CD14-positive monocyte (primary cell): ENCODE results near the gene WDR20. TPM values are rescaled to one million over a fixed set of nuclear protein-coding genes. Genes with fewer than 3 reads are reported as not detected.

Experiments
- DNase-seq, 3 donors: peaks; one replicate each; pipeline ENCODE4 v3.0.0-alpha.2; 2011 to 2022
- H2AFZ ChIP-seq: 2 replicates; pipeline ENCODE4 v1.6.0; 2012; ENCODE audit warnings: mild to moderate bottlenecking, low read depth, low read length, inconsistent platforms; ENCODE audit not compliant: insufficient read depth, poor library complexity, severe bottlenecking
- H3K27ac ChIP-seq, 2 donors: 1 replicate in 1 of 2; 2 replicates in 1 of 2; pipeline ENCODE4 v1.5.1; 2012 to 2013; ENCODE audit warnings: low read length in 2 of 2, control low read depth in 1 of 2, inconsistent platforms in 1 of 2, low read depth in 1 of 2, mild to moderate bottlenecking in 1 of 2
- H3K27me3 ChIP-seq, 2 donors: one replicate each; pipeline versions ENCODE4 v1.6.0 to v1.6.1; 2011 to 2013; ENCODE audit warnings: low read length in 2 of 2; ENCODE audit not compliant: control insufficient read depth in 2 of 2, insufficient read depth in 2 of 2
- H3K36me3 ChIP-seq, 2 donors: replicated peaks in 1 of 2; 1 replicate in 1 of 2; 2 replicates in 1 of 2; pipeline versions ENCODE4 v1.5.1 to v1.6.1; 2012 to 2013; ENCODE audit warnings: low read length in 2 of 2, control low read depth in 1 of 2, inconsistent platforms in 1 of 2, mild to moderate bottlenecking in 1 of 2; ENCODE audit not compliant: insufficient read depth in 2 of 2, control insufficient read depth in 1 of 2
- H3K4me1 ChIP-seq, 2 donors: 1 replicate in 1 of 2; 2 replicates in 1 of 2; pipeline versions ENCODE4 v1.5.1 to v1.6.1; 2012 to 2013; ENCODE audit warnings: low read length in 2 of 2, control low read depth in 1 of 2, inconsistent platforms in 1 of 2, mild to moderate bottlenecking in 1 of 2, moderate library complexity in 1 of 2; ENCODE audit not compliant: insufficient read depth in 2 of 2, control insufficient read depth in 1 of 2
- H3K4me2 ChIP-seq: replicated peaks from 2 replicates; pipeline ENCODE3; 2012; ENCODE audit warnings: low read length, moderate library complexity, mild to moderate bottlenecking; ENCODE audit not compliant: poor library complexity, severe bottlenecking; ENCODE audit errors: extremely low read depth
- H3K4me3 ChIP-seq, 3 experiments: fragments of 200-600 bp in 1 of 3; sonication (generic) in 1 of 3; replicated peaks in 1 of 3; 1 replicate in 2 of 3; 2 replicates in 1 of 3; pipeline ENCODE4 v1.5.1; 2011 to 2013; ENCODE audit warnings: low read length in 3 of 3, mild to moderate bottlenecking in 3 of 3, control low read depth in 2 of 3, low read depth in 2 of 3, inconsistent platforms in 1 of 3, moderate library complexity in 1 of 3
- H3K79me2 ChIP-seq: 2 replicates; pipeline ENCODE4 v1.6.0; 2012; ENCODE audit warnings: mild to moderate bottlenecking, control low read depth, inconsistent platforms, low read length, moderate library complexity; ENCODE audit not compliant: insufficient read depth
- H3K9ac ChIP-seq: 2 replicates; pipeline ENCODE4 v1.6.0; 2017; ENCODE audit warnings: low read length, mild to moderate bottlenecking; ENCODE audit not compliant: insufficient read depth, poor library complexity, severe bottlenecking
- H3K9me3 ChIP-seq, 2 donors: replicated peaks in 1 of 2; 1 replicate in 1 of 2; 2 replicates in 1 of 2; pipeline versions ENCODE4 v1.5.1 to v1.6.1; 2012 to 2013; ENCODE audit warnings: low read length in 2 of 2, control low read depth in 1 of 2; ENCODE audit not compliant: control insufficient read depth in 1 of 2, insufficient read depth in 1 of 2
- H4K20me1 ChIP-seq: 2 replicates; pipeline ENCODE4 v1.6.0; 2012; ENCODE audit warnings: mild to moderate bottlenecking, low read length, control low read depth, moderate library complexity; ENCODE audit not compliant: insufficient read depth
- H3K27ac Mint-ChIP-seq, 7 donors: one replicate each; pipeline ENCODE4 v1.8.0; 2020; ENCODE audit warnings: mild to moderate bottlenecking in 7 of 7, mixed read lengths in 7 of 7, moderate library complexity in 6 of 7, inconsistent platforms in 2 of 7
- H3K27me3 Mint-ChIP-seq, 3 donors: one replicate each; pipeline ENCODE4 v1.8.0; 2021 to 2022; ENCODE audit warnings: low read depth in 3 of 3, mild to moderate bottlenecking in 3 of 3, mixed read lengths in 3 of 3, moderate library complexity in 3 of 3, inconsistent platforms in 1 of 3
- H3K36me3 Mint-ChIP-seq, 2 donors: one replicate each; pipeline ENCODE4 v1.8.0; 2020; ENCODE audit warnings: mixed read lengths in 2 of 2, inconsistent platforms in 1 of 2, mild to moderate bottlenecking in 1 of 2
- H3K4me1 Mint-ChIP-seq: one replicate; pipeline ENCODE4 v1.8.0; 2020; ENCODE audit warnings: mild to moderate bottlenecking, mixed read lengths
- H3K4me3 Mint-ChIP-seq, 2 donors: one replicate each; pipeline ENCODE4 v1.8.0; 2020; ENCODE audit warnings: mild to moderate bottlenecking in 2 of 2, mixed read lengths in 2 of 2, moderate library complexity in 1 of 2
- H3K9me3 Mint-ChIP-seq, 7 donors: one replicate each; pipeline ENCODE4 v1.8.0; 2020 to 2022; ENCODE audit warnings: mixed read lengths in 7 of 7, mild to moderate bottlenecking in 6 of 7, moderate library complexity in 6 of 7, inconsistent platforms in 2 of 7
- WGBS: methylation state at CpG from one replicate; pipeline ENCODE4 v1.1.5; 2013; ENCODE audit warnings: missing lambda C conversion rate; ENCODE audit not compliant: insufficient coverage; 5-methylcytosine and 5-hydroxymethylcytosine counted together
- intact Hi-C, 2 donors: fragments of 100-400 bp; cut with micrococcal nuclease; formaldehyde crosslinking; loops; one replicate each; pipeline versions ENCODE4 v1.15.0 to v1.15.1; 2023
- polyA plus RNA-seq, 3 donors: library from polyadenylated mRNA; depleted of rRNA in 1 of 3; unstranded in 2 of 3; stranded (reverse) in 1 of 3; fragments of 300-500 nt in 2 of 3; fragments of >200 nt in 1 of 3; fragmentation: Illumina TruSeq in 2 of 3; gene quantifications; 1 replicate in 2 of 3; 2 replicates in 1 of 3; pipeline ENCODE4 v1.2.3, GENCODE V29; 2012 to 2021
- TF ChIP-seq, protein P1 (sequence below): fragments of 200-600 bp; IDR thresholded peaks from one replicate; pipeline ENCODE4 v1.8.0; 2022; ENCODE audit warnings: antibody characterized with exemption, mild to moderate bottlenecking

Gene WDR20
- polyA plus RNA-seq, 3 donors: 7.4 to 13.3 (median 9.0) TPM

GRCh38 chr14:102196902-102197230 is 57.2 kb downstream of the WDR20 start:
- Histone ChIP-seq H4K20me1 (peaks cover 97% of the 10 kb centered on the region), H3K36me3 (peaks cover 48 to 68% of the 10 kb centered on the region in 2 donors)

DNA sequence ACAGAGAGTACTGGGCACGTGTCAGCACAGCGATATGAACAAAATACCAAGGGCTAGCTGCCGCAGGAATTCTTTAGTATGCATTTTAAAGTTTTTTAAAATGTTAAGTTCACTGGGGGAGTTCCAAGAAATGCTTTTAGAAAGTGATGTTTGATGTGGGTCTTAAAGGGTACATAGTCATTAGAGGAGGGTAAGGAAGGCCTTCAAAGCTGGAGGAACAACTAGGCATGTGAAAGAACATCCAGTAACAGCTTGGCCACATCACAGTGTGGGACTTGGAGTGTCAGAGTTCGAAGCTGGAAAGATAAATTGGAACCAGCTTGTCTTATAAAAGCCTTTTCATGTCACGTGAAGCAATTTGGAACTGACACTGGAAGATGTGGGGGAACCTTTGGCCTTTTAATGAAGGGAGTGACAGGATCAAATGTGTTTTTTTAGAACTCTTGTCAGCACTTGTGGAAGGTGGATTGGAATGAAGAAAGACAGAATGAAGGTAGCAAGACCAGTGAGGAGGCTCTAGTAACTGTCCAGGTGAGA is 57.7 kb downstream of the WDR20 start:
- WGBS: 100% methylated on average over 5 of the region's 5 CpGs

More at GRCh38 chr14:102196902-102197230, 57.2 kb downstream of the WDR20 start:
- Mint-ChIP-seq H3K4me1 (peaks cover 13% of the 10 kb centered on the region), H3K36me3 (peaks cover 63 to 78% of the 10 kb centered on the region in 2 donors), H3K27ac (no peak overlapping the region), H3K4me3 (no peak overlapping the region), H3K27me3 (peaks cover 0 to 1% (median 0%) of the 10 kb centered on the region in 3 donors), H3K9me3 (no peaks in the 10 kb centered on the region)
- peaks cover 6% of the 10 kb centered on the region for H3K79me2 ChIP-seq
- TF ChIP-seq, protein P1, sequence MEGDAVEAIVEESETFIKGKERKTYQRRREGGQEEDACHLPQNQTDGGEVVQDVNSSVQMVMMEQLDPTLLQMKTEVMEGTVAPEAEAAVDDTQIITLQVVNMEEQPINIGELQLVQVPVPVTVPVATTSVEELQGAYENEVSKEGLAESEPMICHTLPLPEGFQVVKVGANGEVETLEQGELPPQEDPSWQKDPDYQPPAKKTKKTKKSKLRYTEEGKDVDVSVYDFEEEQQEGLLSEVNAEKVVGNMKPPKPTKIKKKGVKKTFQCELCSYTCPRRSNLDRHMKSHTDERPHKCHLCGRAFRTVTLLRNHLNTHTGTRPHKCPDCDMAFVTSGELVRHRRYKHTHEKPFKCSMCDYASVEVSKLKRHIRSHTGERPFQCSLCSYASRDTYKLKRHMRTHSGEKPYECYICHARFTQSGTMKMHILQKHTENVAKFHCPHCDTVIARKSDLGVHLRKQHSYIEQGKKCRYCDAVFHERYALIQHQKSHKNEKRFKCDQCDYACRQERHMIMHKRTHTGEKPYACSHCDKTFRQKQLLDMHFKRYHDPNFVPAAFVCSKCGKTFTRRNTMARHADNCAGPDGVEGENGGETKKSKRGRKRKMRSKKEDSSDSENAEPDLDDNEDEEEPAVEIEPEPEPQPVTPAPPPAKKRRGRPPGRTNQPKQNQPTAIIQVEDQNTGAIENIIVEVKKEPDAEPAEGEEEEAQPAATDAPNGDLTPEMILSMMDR: no peak
- WGBS: 96% methylated on average over 4 of the region's 4 CpGs
- no peak overlapping the region for H3K4me3 ChIP-seq
- intact Hi-C loops: no loop called here
- H2AFZ ChIP-seq: no peak overlapping the region
- no peaks in the 10 kb centered on the region for H3K27me3 ChIP-seq
- H3K27ac ChIP-seq: no peak overlapping the region
- no peaks in the 10 kb centered on the region for H3K4me1 ChIP-seq
- H3K4me2 ChIP-seq: no peak overlapping the region
- H3K9me3 ChIP-seq: no peaks in the 10 kb centered on the region
- no peak overlapping the region for H3K9ac ChIP-seq
- DNase-seq: no peak

More for the DNA sequence above, 57.7 kb downstream of the WDR20 start:
- no peaks in the 10 kb centered on the region for H3K27me3 ChIP-seq
- no peak overlapping the region for H3K4me3 Mint-ChIP-seq
- no peak overlapping the region for H3K9ac ChIP-seq
- H3K4me3 ChIP-seq: no peak overlapping the region
- TF ChIP-seq, protein P1: no peak
- peaks cover 13% of the 10 kb centered on the region for H3K4me1 Mint-ChIP-seq
- H3K36me3 ChIP-seq: peaks cover 49 to 69% of the 10 kb centered on the region in 2 donors
- peaks cover 97% of the 10 kb centered on the region for H4K20me1 ChIP-seq
- no peaks in the 10 kb centered on the region for H3K9me3 Mint-ChIP-seq
- peaks cover 0 to 1% (median 0%) of the 10 kb centered on the region in 3 donors for H3K27me3 Mint-ChIP-seq
- H3K27ac ChIP-seq: no peak overlapping the region
- intact Hi-C loops: no loop called here
- peaks cover 67 to 83% of the 10 kb centered on the region in 2 donors for H3K36me3 Mint-ChIP-seq
- H3K79me2 ChIP-seq: peaks cover 6% of the 10 kb centered on the region
- DNase-seq: no peak
- H3K9me3 ChIP-seq: no peaks in the 10 kb centered on the region
- H3K4me2 ChIP-seq: no peak overlapping the region
- H3K4me1 ChIP-seq: no peaks in the 10 kb centered on the region
- H2AFZ ChIP-seq: no peak overlapping the region
- peak overlapping the region in 1 of 7 donors; percentile 63 for H3K27ac Mint-ChIP-seq
